A673 (cell line): Measurements from ENCODE around the gene SUCLA2. TPM values are rescaled to one million over a fixed set of nuclear protein-coding genes. Genes with fewer than 3 reads are reported as not detected.

Experiments
- BruUV-seq: library from RNA; stranded (reverse); fragments of 400-500 nt; replicated peaks from 2 replicates; lab custom pipeline; 2021; lab: Mats Ljungman, UMichigan
- CTCF ChIA-PET: fragments of 300-600 bp; sonication (Branson Sonifier 250); formaldehyde crosslinking; loops from one replicate; lab custom pipeline; 2022; ENCODE audit warnings: antibody characterized with exemption; lab: Charles Lee
- POLR2A ChIA-PET: fragments of 300-600 bp; sonication (Branson Sonifier 250); formaldehyde crosslinking; loops from one replicate; lab custom pipeline; 2022; ENCODE audit warnings: antibody characterized with exemption; ENCODE audit not compliant: low non-redundant PET; lab: Charles Lee
- DNase-seq: peaks from one replicate; pipeline ENCODE4 v3.0.0-alpha.2; 2015; ENCODE audit warnings: low spot score
- H3K27ac ChIP-seq: fragments of 200-600 bp; sonication (generic); 2 replicates; pipeline ENCODE4 v1.5.1; 2016; ENCODE audit warnings: mixed run types, low read depth, mild to moderate bottlenecking, mixed read lengths, antibody characterized with exemption, low read length; ENCODE audit not compliant: poor library complexity, severe bottlenecking
- H3K27me3 ChIP-seq: fragments of 200-600 bp; sonication (generic); replicated peaks from 2 replicates; pipeline ENCODE4 v1.6.1; 2017; ENCODE audit warnings: mixed run types, low read depth, mild to moderate bottlenecking, mixed read lengths, antibody characterized with exemption, low read length; ENCODE audit not compliant: insufficient read depth, poor library complexity
- H3K36me3 ChIP-seq: fragments of 200-600 bp; sonication (generic); 2 replicates; pipeline ENCODE4 v1.6.1; 2016; ENCODE audit warnings: mixed run types, mild to moderate bottlenecking, mixed read lengths, antibody characterized with exemption, low read length; ENCODE audit not compliant: insufficient read depth, poor library complexity, severe bottlenecking
- H3K4me1 ChIP-seq: fragments of 200-600 bp; sonication (generic); 2 replicates; pipeline ENCODE4 v1.6.1; 2017; ENCODE audit warnings: mixed run types, mild to moderate bottlenecking, mixed read lengths, antibody characterized with exemption, low read length; ENCODE audit not compliant: insufficient read depth, poor library complexity, severe bottlenecking
- H3K4me3 ChIP-seq: fragments of 200-600 bp; sonication (generic); 2 replicates; pipeline ENCODE4 v1.5.1; 2016; ENCODE audit warnings: low read depth, mixed run types, mild to moderate bottlenecking, mixed read lengths, low read length; ENCODE audit not compliant: poor library complexity, severe bottlenecking
- H3K9me3 ChIP-seq: fragments of 200-600 bp; sonication (generic); 2 replicates; pipeline ENCODE4 v1.6.1; 2016; ENCODE audit warnings: mixed run types, low read depth, mild to moderate bottlenecking, mixed read lengths, antibody characterized with exemption, low read length; ENCODE audit not compliant: poor library complexity, severe bottlenecking
- CTCF ChIP-seq: fragments of 300-800, 200-600 bp; sonication (generic); conservative IDR thresholded peaks from 2 replicates; pipeline ENCODE4 v1.5.1; 2017; ENCODE audit warnings: low read depth, mild to moderate bottlenecking, antibody characterized with exemption, low read length, moderate library complexity, mixed read lengths
- EZH2 ChIP-seq: fragments of 200-600 bp; sonication (generic); IDR thresholded peaks from 2 replicates; pipeline ENCODE4 v1.6.1; 2017; ENCODE audit warnings: borderline replicate concordance, low read depth, mild to moderate bottlenecking, mixed read lengths, antibody characterized with exemption, low read length; ENCODE audit not compliant: poor library complexity, severe bottlenecking
- intact Hi-C: fragments of 100-400 bp; cut with micrococcal nuclease; formaldehyde crosslinking; loops from one replicate; pipeline ENCODE4 v1.10.0; 2022; ENCODE audit not compliant: unreplicated experiment
- total RNA-seq: library from RNA; stranded (reverse); gene quantifications from 2 replicates; pipeline ENCODE4 v1.2.3, GENCODE V29; 2021

Gene SUCLA2
- total RNA-seq, 1 experiment from 2014 or later: 36.6 TPM

GRCh38 chr13:47957073-47957472 is 44.0 kb downstream of the SUCLA2 start:
- ChIA-PET POLR2A (no interaction called here), CTCF (no interaction called here)
- H3K36me3 ChIP-seq: peaks cover 7% of the 10 kb centered on the region
- intact Hi-C loops: no loop called here
- no TSS peak for BruUV-seq
- H3K4me1 ChIP-seq: no peaks in the 10 kb centered on the region
- DNase-seq: no peak
- H3K9me3 ChIP-seq: peaks cover 37% of the 10 kb centered on the region
- no peak overlapping the region for H3K4me3 ChIP-seq
- no peaks in the 10 kb centered on the region for H3K27me3 ChIP-seq
- no peak overlapping the region for H3K27ac ChIP-seq
- TF ChIP-seq EZH2: no peak
- no peak for TF ChIP-seq CTCF

GRCh38 chr13:47955836-47956235 is 45.2 kb downstream of the SUCLA2 start:
- Histone ChIP-seq H3K9me3 (peaks cover 32% of the 10 kb centered on the region), H3K27ac (no peak overlapping the region), H3K4me3 (no peak overlapping the region), H3K4me1 (no peaks in the 10 kb centered on the region), H3K36me3 (no peaks in the 10 kb centered on the region), H3K27me3 (no peaks in the 10 kb centered on the region)
- no peak for TF ChIP-seq EZH2
- no peak for TF ChIP-seq CTCF
- DNase-seq: no peak
- intact Hi-C loops: no loop called here
- ChIA-PET CTCF (no interaction called here), POLR2A (no interaction called here)
- no TSS peak for BruUV-seq

- no TSS peak for BruUV-seq
- no peaks in the 10 kb centered on the region for H3K9me3 ChIP-seq
- no peaks in the 10 kb centered on the region for H3K36me3 ChIP-seq
- intact Hi-C loops: no loop called here
- H3K27me3 ChIP-seq: no peaks in the 10 kb centered on the region
- no peaks in the 10 kb centered on the region for H3K4me1 ChIP-seq
- H3K4me3 ChIP-seq: no peak overlapping the region
- ChIA-PET CTCF (no interaction called here), POLR2A (no interaction called here)
- H3K27ac ChIP-seq: no peak overlapping the region
- DNase-seq: no peak
- TF ChIP-seq CTCF: no peak
- no peak for TF ChIP-seq EZH2
Measured at GRCh38 chr13:47949799-47950198, 51.3 kb downstream of the SUCLA2 start.
